ENCODE results near the gene LIMS2.

The LIMS2 gene

GRCh38 chr2:127628767-127629614 lies 46.3 kb downstream of the LIMS2 start:
- Mint-ChIP-seq H3K9me3 (no peaks in the 10 kb centered on the region), H3K27ac (no peak overlapping the region), H3K27me3 (no peaks in the 10 kb centered on the region), H3K4me1 (peaks cover 21% of the 10 kb centered on the region), H3K36me3 (no peaks in the 10 kb centered on the region), H3K4me3 (no peak overlapping the region)

- no peaks in the 10 kb centered on the region for H3K27me3 Mint-ChIP-seq
- H3K4me3 Mint-ChIP-seq = no peak overlapping the region
- no peak overlapping the region for H3K27ac Mint-ChIP-seq
- no peaks in the 10 kb centered on the region for H3K36me3 Mint-ChIP-seq
- H3K9me3 Mint-ChIP-seq = no peaks in the 10 kb centered on the region
- peaks cover 11% of the 10 kb centered on the region for H3K4me1 Mint-ChIP-seq
Measured at GRCh38 chr2:127627740-127628571, 47.4 kb downstream of the LIMS2 start.

- H3K27ac Mint-ChIP-seq = no peak overlapping the region
- no peaks in the 10 kb centered on the region for H3K9me3 Mint-ChIP-seq
- no peaks in the 10 kb centered on the region for H3K27me3 Mint-ChIP-seq
- no peaks in the 10 kb centered on the region for H3K36me3 Mint-ChIP-seq
- H3K4me1 Mint-ChIP-seq = peaks cover 7% of the 10 kb centered on the region
- H3K4me3 Mint-ChIP-seq = no peak overlapping the region
Measured at GRCh38 chr2:127626917-127627739, 48.2 kb downstream of the LIMS2 start.

- H3K27ac Mint-ChIP-seq = no peak overlapping the region
- H3K36me3 Mint-ChIP-seq = no peaks in the 10 kb centered on the region
Measured at GRCh38 chr2:127626175-127626574, 49.2 kb downstream of the LIMS2 start.

GRCh38 chr2:127625572-127625951 lies 49.8 kb downstream of the LIMS2 start:
- Mint-ChIP-seq H3K36me3 (no peaks in the 10 kb centered on the region), H3K9me3 (no peaks in the 10 kb centered on the region), H3K4me1 (peaks cover 7% of the 10 kb centered on the region), H3K27ac (no peak overlapping the region), H3K4me3 (no peak overlapping the region), H3K27me3 (no peaks in the 10 kb centered on the region)

More at GRCh38 chr2:127626175-127626574, 49.2 kb downstream of the LIMS2 start:
- peaks cover 7% of the 10 kb centered on the region for H3K4me1 Mint-ChIP-seq
- H3K4me3 Mint-ChIP-seq = no peak overlapping the region
- no peaks in the 10 kb centered on the region for H3K9me3 Mint-ChIP-seq
- no peaks in the 10 kb centered on the region for H3K27me3 Mint-ChIP-seq

- H3K4me3 Mint-ChIP-seq = no peak overlapping the region
- no peaks in the 10 kb centered on the region for H3K36me3 Mint-ChIP-seq
- no peak overlapping the region for H3K27ac Mint-ChIP-seq
- no peaks in the 10 kb centered on the region for H3K27me3 Mint-ChIP-seq
- no peaks in the 10 kb centered on the region for H3K9me3 Mint-ChIP-seq
- peaks cover 4% of the 10 kb centered on the region for H3K4me1 Mint-ChIP-seq
Measured at GRCh38 chr2:127624756-127625571, 50.4 kb downstream of the LIMS2 start.

GRCh38 chr2:127624320-127624755 lies 51.0 kb downstream of the LIMS2 start:
- H3K27me3 Mint-ChIP-seq = no peaks in the 10 kb centered on the region
- H3K4me1 Mint-ChIP-seq = peaks cover 3% of the 10 kb centered on the region
- no peaks in the 10 kb centered on the region for H3K9me3 Mint-ChIP-seq
- H3K36me3 Mint-ChIP-seq = no peaks in the 10 kb centered on the region
- H3K27ac Mint-ChIP-seq = no peak overlapping the region
- no peak overlapping the region for H3K4me3 Mint-ChIP-seq

GRCh38 chr2:127623388-127624319 lies 51.7 kb downstream of the LIMS2 start:
- Mint-ChIP-seq H3K27me3 (no peaks in the 10 kb centered on the region), H3K36me3 (no peaks in the 10 kb centered on the region), H3K9me3 (no peaks in the 10 kb centered on the region), H3K4me1 (peaks cover 3% of the 10 kb centered on the region), H3K4me3 (no peak overlapping the region), H3K27ac (no peak overlapping the region)

- no peak overlapping the region for H3K27ac Mint-ChIP-seq
- H3K4me3 Mint-ChIP-seq = no peak overlapping the region
- no peaks in the 10 kb centered on the region for H3K9me3 Mint-ChIP-seq
- no peaks in the 10 kb centered on the region for H3K36me3 Mint-ChIP-seq
- peaks cover 3% of the 10 kb centered on the region for H3K4me1 Mint-ChIP-seq
- no peaks in the 10 kb centered on the region for H3K27me3 Mint-ChIP-seq
Measured at GRCh38 chr2:127622561-127623387, 52.6 kb downstream of the LIMS2 start.

GRCh38 chr2:127621981-127622431 lies 53.3 kb downstream of the LIMS2 start:
- H3K27me3 Mint-ChIP-seq = no peaks in the 10 kb centered on the region
- peaks cover 5% of the 10 kb centered on the region for H3K4me1 Mint-ChIP-seq
- no peaks in the 10 kb centered on the region for H3K9me3 Mint-ChIP-seq
- H3K27ac Mint-ChIP-seq = no peak overlapping the region
- H3K4me3 Mint-ChIP-seq = no peak overlapping the region
- H3K36me3 Mint-ChIP-seq = no peaks in the 10 kb centered on the region

- no peaks in the 10 kb centered on the region for H3K36me3 Mint-ChIP-seq
- no peaks in the 10 kb centered on the region for H3K9me3 Mint-ChIP-seq
- H3K27ac Mint-ChIP-seq = no peak overlapping the region
- peaks cover 14% of the 10 kb centered on the region for H3K4me1 Mint-ChIP-seq
- no peak overlapping the region for H3K4me3 Mint-ChIP-seq
- H3K27me3 Mint-ChIP-seq = no peaks in the 10 kb centered on the region
Measured at GRCh38 chr2:127620866-127621265, 54.5 kb downstream of the LIMS2 start.

GRCh38 chr2:127619877-127620705 lies 55.2 kb downstream of the LIMS2 start:
- no peak overlapping the region for H3K27ac Mint-ChIP-seq
- H3K27me3 Mint-ChIP-seq = no peaks in the 10 kb centered on the region
- no peaks in the 10 kb centered on the region for H3K9me3 Mint-ChIP-seq
- no peaks in the 10 kb centered on the region for H3K36me3 Mint-ChIP-seq
- H3K4me3 Mint-ChIP-seq = no peak overlapping the region
- H3K4me1 Mint-ChIP-seq = peaks cover 18% of the 10 kb centered on the region

All from activated naive CD4-positive, alpha-beta T cell treated with anti-CD3 and anti-CD28 coated beads, Interleukin-2, amount 50 U/mL, for 24 hours (primary cell).